Aorta (tissue), 5 donors: ENCODE results near the gene CYP46A1. TPM values are rescaled to one million over a fixed set of nuclear protein-coding genes. Genes with fewer than 3 reads are reported as not detected.
A peak's percentile ranks its signal among the peaks of the same experiment; 100 is the strongest.

Experiments
- ATAC-seq: fragments of 200-7000 bp; cut with Tn5 transposase; one replicate; pipeline ENCODE4 v1.9.1; 2022; ENCODE audit warnings: moderate library complexity; ENCODE audit not compliant: low FRiP score
- DNase-seq, 2 donors: peaks; one replicate each; pipeline ENCODE4 v3.0.0-alpha.2; 2020
- H3K27ac ChIP-seq, 2 donors: one replicate each; pipeline ENCODE4 v1.5.1; 2013; ENCODE audit warnings: low read length in 2 of 2, mild to moderate bottlenecking in 2 of 2, moderate library complexity in 2 of 2, control low read depth in 1 of 2, inconsistent platforms in 1 of 2, low read depth in 1 of 2
- H3K27me3 ChIP-seq, 2 donors: one replicate each; pipeline ENCODE4 v1.6.1; 2013; ENCODE audit warnings: control low read depth in 1 of 2, low read length in 1 of 2, mild to moderate bottlenecking in 1 of 2, moderate library complexity in 1 of 2; ENCODE audit not compliant: insufficient read depth in 2 of 2, control insufficient read depth in 1 of 2
- H3K36me3 ChIP-seq, 2 donors: one replicate each; pipeline ENCODE4 v1.6.1; 2013; ENCODE audit warnings: control low read depth in 1 of 2, low read length in 1 of 2, mild to moderate bottlenecking in 1 of 2; ENCODE audit not compliant: insufficient read depth in 2 of 2, control insufficient read depth in 1 of 2
- H3K4me1 ChIP-seq, 2 donors: one replicate each; pipeline ENCODE4 v1.6.1; 2013; ENCODE audit warnings: low read length in 2 of 2, control low read depth in 1 of 2, mild to moderate bottlenecking in 1 of 2, moderate library complexity in 1 of 2; ENCODE audit not compliant: insufficient read depth in 2 of 2, control insufficient read depth in 1 of 2
- H3K4me3 ChIP-seq, 2 donors: one replicate each; pipeline ENCODE4 v1.5.1; 2013; ENCODE audit warnings: low read length in 2 of 2, control low read depth in 1 of 2, mild to moderate bottlenecking in 1 of 2
- H3K9me3 ChIP-seq: one replicate; pipeline ENCODE4 v1.6.1; 2013; ENCODE audit warnings: mild to moderate bottlenecking, low read length; ENCODE audit not compliant: control insufficient read depth
- WGBS, 2 donors: extraction: QIAGEN DNeasy Blood & Tissue Kit; methylation state at CpG; one replicate each; pipeline ENCODE4 v1.1.7; 2013; 5-methylcytosine and 5-hydroxymethylcytosine counted together
- intact Hi-C, 2 donors: fragments of 100-400 bp; cut with DNase I; formaldehyde crosslinking; loops; one replicate each; pipeline versions ENCODE4 v1.14.2 to v1.15.0; 2022
- polyA plus RNA-seq, 2 donors: library from polyadenylated mRNA; stranded (reverse); fragments of 200-250 nt; gene quantifications; one replicate each; pipeline ENCODE4 v1.2.3, GENCODE V29; 2013
- total RNA-seq, 2 donors: library from RNA; stranded (reverse); fragmentation: NEBNext Ultra II Directional; extraction: Animal tissue kit (Norgen Biotek cat#: 25700); gene quantifications; one replicate each; pipeline ENCODE4 v1.2.1, GENCODE V29; 2021
- donor health status: healthy with polysubstance abuse.
- donor health status: Bipolar disorder and iron deficiency.
- donor health status: DM: no; HTN: no; CAD: no.
- donor health status: DM: no; HTN: no; CAD: no.
- donor health status: DM: yes; HTN: yes; CAD: no.

CYP46A1 gene
- total and polyA plus RNA-seq, 4 donors: 0.68 to 3.7 (median 0.97) TPM; not detected in 1

- Histone ChIP-seq H3K4me3 (no peak overlapping the region), H3K27ac (no peak overlapping the region), H3K9me3 (no peaks in the 10 kb centered on the region), H3K27me3 (no peaks in the 10 kb centered on the region), H3K4me1 (no peaks in the 10 kb centered on the region), H3K36me3 (no peaks in the 10 kb centered on the region)
- intact Hi-C loops: loop anchor here in 1 of 2 donors (10.0 kb wide), 1 partner anchor 526 kb away; no protein-coding TSS in a partner anchor
- WGBS, 2 donors: 81 to 88% methylated on average over 11 of the region's 11 CpGs
- no peak for ATAC-seq
- peak; percentile 36 to 53 for DNase-seq
Observed at GRCh38 chr14:99688629-99689028, 4.5 kb downstream of the CYP46A1 start.

DNA sequence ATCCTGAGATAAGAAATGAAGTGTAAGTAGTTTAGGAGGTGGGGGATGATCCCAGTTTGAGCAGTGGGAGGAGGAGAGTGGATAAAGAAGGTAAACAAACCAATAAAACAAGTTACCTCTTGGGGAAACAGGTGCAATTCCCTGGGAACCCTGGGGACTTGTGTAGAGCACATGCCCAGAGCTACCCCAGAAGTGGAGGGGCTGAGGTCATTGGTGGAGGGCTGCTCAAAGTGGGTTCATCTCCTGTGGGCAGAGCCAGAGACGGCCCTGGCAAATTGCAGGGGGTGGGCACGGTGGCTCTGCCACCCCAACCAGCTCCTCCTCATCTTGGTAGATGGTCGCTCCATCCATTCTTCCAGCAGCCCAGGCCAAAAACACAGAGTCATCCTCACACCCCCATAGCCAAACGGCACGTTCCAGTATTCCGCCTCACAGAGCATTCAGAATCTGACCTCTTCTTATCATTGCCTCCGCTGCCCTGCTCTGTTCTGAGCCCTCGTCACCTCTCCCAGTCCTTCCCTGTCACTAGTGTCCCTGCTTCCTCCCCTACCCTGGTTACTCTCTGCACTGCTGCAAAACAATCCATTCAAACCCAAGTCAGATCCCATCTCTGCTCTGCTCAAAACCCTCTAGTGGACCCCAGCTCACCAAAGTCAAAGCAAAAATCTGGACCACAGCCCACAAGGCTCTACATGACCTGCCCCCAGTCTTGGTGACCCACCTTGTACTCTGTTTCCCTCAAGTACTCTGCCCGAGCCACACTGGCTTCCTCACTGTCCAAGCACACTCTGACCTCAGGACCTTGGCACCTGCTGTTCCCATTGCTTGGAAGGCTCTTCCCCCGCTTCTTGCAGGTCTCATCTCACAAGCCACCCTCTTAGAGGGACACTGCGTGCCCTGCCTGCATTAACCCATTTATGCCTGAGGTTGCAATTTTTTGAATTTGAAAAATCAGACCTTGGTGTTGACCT, 5.5 kb downstream of the CYP46A1 start:
- Histone ChIP-seq H3K27ac (no peak overlapping the region), H3K9me3 (no peaks in the 10 kb centered on the region), H3K4me3 (no peak overlapping the region), H3K4me1 (no peaks in the 10 kb centered on the region), H3K27me3 (no peaks in the 10 kb centered on the region), H3K36me3 (no peaks in the 10 kb centered on the region)
- WGBS, 2 donors: 90 to 92% methylated on average over 11 of the region's 11 CpGs
- no peak for ATAC-seq
- intact Hi-C loops: loop anchor here in 1 of 2 donors (10.0 kb wide), 1 partner anchor 525 kb away; no protein-coding TSS in a partner anchor
- peak in 1 of 2 donors; percentile 22 for DNase-seq

GRCh38 chr14:99690636-99691035, 6.5 kb downstream of the CYP46A1 start:
- Histone ChIP-seq H3K4me1 (no peaks in the 10 kb centered on the region), H3K9me3 (no peaks in the 10 kb centered on the region), H3K36me3 (no peaks in the 10 kb centered on the region), H3K27me3 (no peaks in the 10 kb centered on the region), H3K27ac (no peak overlapping the region), H3K4me3 (no peak overlapping the region)
- WGBS, 2 donors: 88 to 91% methylated on average over 5 of the region's 5 CpGs
- DNase-seq (peak in 1 of 2 donors; percentile 11), ATAC-seq (no peak)
- intact Hi-C loops: no loop called here

- no peaks in the 10 kb centered on the region for H3K4me1 ChIP-seq
- H3K27ac ChIP-seq: no peak overlapping the region
- H3K9me3 ChIP-seq: no peaks in the 10 kb centered on the region
- intact Hi-C loops: no loop called here
- H3K27me3 ChIP-seq: no peaks in the 10 kb centered on the region
- ATAC-seq (no peak), DNase-seq (peak in 1 of 2 donors; percentile 24)
- WGBS, 2 donors: 84 to 92% methylated on average over 13 of the region's 13 CpGs
- H3K4me3 ChIP-seq: no peak overlapping the region
- H3K36me3 ChIP-seq: no peaks in the 10 kb centered on the region
Observed at GRCh38 chr14:99691111-99691885, 7.2 kb downstream of the CYP46A1 start.

DNA sequence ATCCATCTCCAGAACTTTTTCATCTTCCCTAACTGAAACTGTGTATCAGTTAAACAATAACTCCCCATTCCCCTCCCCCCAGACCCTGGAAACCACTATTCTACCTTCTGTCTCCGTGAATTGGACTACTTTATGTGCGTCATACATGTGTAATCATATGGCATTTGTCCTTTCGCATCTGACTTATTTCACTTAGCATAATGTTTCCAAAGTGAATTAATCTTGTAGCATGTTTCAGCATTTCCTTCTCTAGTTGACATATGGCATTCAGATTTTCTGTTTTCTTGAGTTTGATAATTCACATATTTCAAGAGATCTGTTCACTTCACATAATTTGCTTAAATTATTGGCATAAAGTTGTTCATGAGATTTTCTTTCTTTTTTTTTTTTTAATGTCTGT, 9.8 kb downstream of the CYP46A1 start:
- Histone ChIP-seq H3K9me3 (no peaks in the 10 kb centered on the region), H3K27me3 (no peaks in the 10 kb centered on the region), H3K4me3 (no peak overlapping the region), H3K36me3 (no peaks in the 10 kb centered on the region), H3K27ac (no peak overlapping the region), H3K4me1 (no peaks in the 10 kb centered on the region)
- ATAC-seq (no peak), DNase-seq (no peak)
- WGBS, 2 donors: 75 to 90% methylated on average over 3 of the region's 3 CpGs
- intact Hi-C loops: no loop called here

DNA sequence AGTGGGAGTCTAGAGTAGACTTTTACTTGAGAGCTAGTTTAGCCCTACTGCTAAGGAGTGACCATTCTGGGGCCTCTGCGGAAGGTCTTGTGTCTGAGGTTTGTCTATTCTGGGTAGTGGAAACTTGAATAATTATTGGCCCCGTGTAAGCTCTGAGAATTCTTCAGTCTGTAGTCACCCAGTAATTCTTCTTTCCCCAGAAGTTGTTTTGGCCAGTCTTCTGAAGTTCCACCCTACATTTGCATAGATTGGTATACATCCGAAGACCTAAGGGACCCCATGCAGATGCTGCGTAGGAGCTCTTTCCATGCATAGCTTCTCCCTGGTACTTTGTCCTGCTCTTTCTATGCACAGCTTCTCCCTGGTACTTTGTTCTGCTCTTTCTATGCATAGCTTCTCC, 12.8 kb downstream of the CYP46A1 start:
- Histone ChIP-seq H3K4me3 (no peak overlapping the region), H3K27me3 (no peaks in the 10 kb centered on the region), H3K9me3 (no peaks in the 10 kb centered on the region), H3K27ac (no peak overlapping the region), H3K4me1 (no peaks in the 10 kb centered on the region), H3K36me3 (no peaks in the 10 kb centered on the region)
- intact Hi-C loops: no loop called here
- DNase-seq (no peak), ATAC-seq (no peak)
- 90% methylated on average over 4 of the region's 4 CpGs for WGBS, 2 donors

DNA sequence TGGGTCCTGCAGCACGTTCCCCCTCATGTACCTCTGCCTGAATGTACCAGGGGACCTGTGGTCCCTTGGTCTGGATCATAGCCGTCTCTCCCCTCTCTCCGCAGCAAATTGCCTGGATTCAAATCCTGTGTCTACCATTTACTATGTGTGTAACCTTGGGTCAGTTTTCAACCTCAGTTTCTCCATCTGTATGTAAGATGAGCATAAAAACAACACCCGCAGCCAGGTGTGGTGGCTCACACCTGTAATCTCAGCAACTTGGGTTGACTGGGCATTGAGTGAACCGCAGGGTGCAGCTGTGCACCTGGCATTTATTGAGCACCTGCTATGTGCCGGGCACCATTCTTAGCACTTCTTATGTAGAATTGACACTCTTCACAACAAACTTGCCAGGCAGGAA, 14.1 kb downstream of the CYP46A1 start:
- intact Hi-C loops: no loop called here
- Histone ChIP-seq H3K27ac (no peak overlapping the region), H3K9me3 (peaks cover 4% of the 10 kb centered on the region), H3K4me3 (no peak overlapping the region), H3K27me3 (no peaks in the 10 kb centered on the region), H3K36me3 (no peaks in the 10 kb centered on the region), H3K4me1 (no peaks in the 10 kb centered on the region)
- 89 to 96% methylated on average over 6 of the region's 6 CpGs for WGBS, 2 donors
- ATAC-seq (no peak), DNase-seq (no peak)

DNA sequence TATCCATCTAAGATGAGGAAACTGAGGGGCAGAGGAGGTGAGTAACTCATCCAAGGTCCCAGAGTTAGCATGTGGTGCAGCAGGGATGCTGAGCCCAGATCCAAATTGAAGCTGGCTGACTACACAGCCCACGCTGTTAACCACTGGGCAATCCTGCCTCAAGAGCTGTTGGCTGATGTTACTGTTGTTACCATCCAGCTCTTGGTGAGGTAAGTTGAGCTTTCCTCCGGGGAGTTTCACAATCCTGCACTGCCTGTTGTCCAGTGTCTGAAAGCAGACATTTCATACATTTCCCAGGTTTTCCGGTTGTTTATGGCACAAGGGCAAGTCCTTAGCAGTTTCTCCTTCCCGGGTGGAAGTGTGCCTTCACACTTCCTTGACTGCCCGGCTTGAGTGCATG, 14.5 kb downstream of the CYP46A1 start:
- Histone ChIP-seq H3K4me3 (no peak overlapping the region), H3K4me1 (no peaks in the 10 kb centered on the region), H3K36me3 (no peaks in the 10 kb centered on the region), H3K27ac (no peak overlapping the region), H3K9me3 (peaks cover 8% of the 10 kb centered on the region), H3K27me3 (no peaks in the 10 kb centered on the region)
- 78 to 81% methylated on average over 5 of the region's 5 CpGs for WGBS, 2 donors
- intact Hi-C loops: no loop called here
- DNase-seq (peak in 1 of 2 donors; percentile 24), ATAC-seq (no peak)
